ACHN (cell line): ENCODE results near the gene ENG.

Source experiments
- DNase-seq: peaks from one replicate; pipeline ENCODE4 v3.0.0-alpha.2; 2015
- in situ Hi-C: cut with HindIII; loops from 2 replicates; pipeline ENCODE4 v1.10.0; 2017; ENCODE audit warnings: low sequenced_read_pairs, low pct_ligation_motif_present, low pct_unique_long_range_greater_than_20kb

Gene ENG

GRCh38 chr9:127809002-127809539 is 45.4 kb downstream of the ENG start:
- in situ Hi-C loops = no loop called here
- no peak for DNase-seq

- DNase-seq = no peak
- in situ Hi-C loops = no loop called here
These were observed 46.0 kb downstream of the ENG start for GRCh38 chr9:127808347-127809001.

GRCh38 chr9:127806871-127807270 is 47.6 kb downstream of the ENG start:
- in situ Hi-C loops = no loop called here

GRCh38 chr9:127805620-127806019 is 48.8 kb downstream of the ENG start:
- in situ Hi-C loops = no loop called here
- peak; percentile 49 for DNase-seq

More at GRCh38 chr9:127806871-127807270, 47.6 kb downstream of the ENG start:
- DNase-seq = no peak

GRCh38 chr9:127803507-127804352 is 50.7 kb downstream of the ENG start:
- in situ Hi-C loops = no loop called here
- DNase-seq = peak; percentile 54

GRCh38 chr9:127802576-127803443 is 51.6 kb downstream of the ENG start, which contains the start of gene FPGS:
Gene FPGS, plus strand, starts transcription at chr9:127802882. Its CDS starts 43 bp downstream, at chr9:127802925.
- in situ Hi-C loops = no loop called here
- DNase-seq = peak; percentile 87

GRCh38 chr9:127801955-127802575 is 52.4 kb downstream of the ENG start:
- in situ Hi-C loops = no loop called here
- DNase-seq = no peak

GRCh38 chr9:127796852-127797370 is 57.5 kb downstream of the ENG start:
- in situ Hi-C loops = no loop called here
- no peak for DNase-seq

- no peak for DNase-seq
- in situ Hi-C loops = no loop called here
These were observed 58.1 kb downstream of the ENG start for GRCh38 chr9:127796225-127796813.

GRCh38 chr9:127794001-127794791 is 60.3 kb downstream of the ENG start:
- in situ Hi-C loops = no loop called here
- no peak for DNase-seq

GRCh38 chr9:127793093-127793708 is 61.3 kb downstream of the ENG start:
- DNase-seq = no peak
- in situ Hi-C loops = no loop called here

GRCh38 chr9:127792417-127793031 is 61.9 kb downstream of the ENG start:
- in situ Hi-C loops = no loop called here
- no peak for DNase-seq

- in situ Hi-C loops = no loop called here
- no peak for DNase-seq
These were observed 63.4 kb downstream of the ENG start for GRCh38 chr9:127791085-127791484.

GRCh38 chr9:127790094-127790855 is 64.2 kb downstream of the ENG start:
- DNase-seq = no peak
- in situ Hi-C loops = no loop called here

GRCh38 chr9:127789179-127789578 is 65.3 kb downstream of the ENG start:
- no peak for DNase-seq
- in situ Hi-C loops = no loop called here
